ENCODE data around the gene LCP1. TPM values are rescaled to one million over a fixed set of nuclear protein-coding genes. Genes with fewer than 3 reads are reported as not detected.

LCP1 gene
- total RNA-seq, 2 donors from 2014 or later = 58.1 to 177 TPM

DNA sequence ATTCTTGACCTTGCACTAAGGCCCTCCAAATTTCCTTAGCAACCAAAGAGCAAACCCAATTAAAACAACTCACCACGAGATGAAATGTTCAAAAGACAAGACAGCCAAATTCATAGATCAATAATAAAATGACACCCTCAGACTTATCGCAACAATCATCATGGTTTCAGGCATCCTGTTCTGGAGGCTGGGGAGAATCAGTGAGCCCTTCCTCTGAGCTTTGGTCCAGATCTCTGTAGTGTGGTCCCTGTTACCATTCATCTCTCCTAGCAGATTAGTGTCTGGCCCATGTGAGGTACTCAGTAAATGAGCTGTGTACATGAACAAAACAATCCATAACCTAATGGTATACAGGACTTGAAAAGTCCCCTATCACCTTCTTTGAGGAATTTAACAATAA, 12.2 kb downstream of the LCP1 start:
- TF ChIP-seq, protein P1, sequence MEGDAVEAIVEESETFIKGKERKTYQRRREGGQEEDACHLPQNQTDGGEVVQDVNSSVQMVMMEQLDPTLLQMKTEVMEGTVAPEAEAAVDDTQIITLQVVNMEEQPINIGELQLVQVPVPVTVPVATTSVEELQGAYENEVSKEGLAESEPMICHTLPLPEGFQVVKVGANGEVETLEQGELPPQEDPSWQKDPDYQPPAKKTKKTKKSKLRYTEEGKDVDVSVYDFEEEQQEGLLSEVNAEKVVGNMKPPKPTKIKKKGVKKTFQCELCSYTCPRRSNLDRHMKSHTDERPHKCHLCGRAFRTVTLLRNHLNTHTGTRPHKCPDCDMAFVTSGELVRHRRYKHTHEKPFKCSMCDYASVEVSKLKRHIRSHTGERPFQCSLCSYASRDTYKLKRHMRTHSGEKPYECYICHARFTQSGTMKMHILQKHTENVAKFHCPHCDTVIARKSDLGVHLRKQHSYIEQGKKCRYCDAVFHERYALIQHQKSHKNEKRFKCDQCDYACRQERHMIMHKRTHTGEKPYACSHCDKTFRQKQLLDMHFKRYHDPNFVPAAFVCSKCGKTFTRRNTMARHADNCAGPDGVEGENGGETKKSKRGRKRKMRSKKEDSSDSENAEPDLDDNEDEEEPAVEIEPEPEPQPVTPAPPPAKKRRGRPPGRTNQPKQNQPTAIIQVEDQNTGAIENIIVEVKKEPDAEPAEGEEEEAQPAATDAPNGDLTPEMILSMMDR (IDR thresholded peaks at IDR 0.05) = no peak
- no peak for TF ChIP-seq POLR2AphosphoS5 (IDR thresholded peaks at IDR 0.05)
- no peak for TF ChIP-seq POLR2A (IDR thresholded peaks at IDR 0.05)
- H3K27me3 ChIP-seq (replicated peaks; ENCODE audit: insufficient read depth) = no peaks in the 10 kb centered on the region
- intact Hi-C loops (cut with DNase I) = no loop called here
- 85% methylated on average over 2 of the region's 2 CpGs for WGBS
- H3K36me3 ChIP-seq = no peaks in the 10 kb centered on the region
- H3K27ac ChIP-seq = peak overlapping the region in 1 of 2 donors; percentile 78
- H3K4me3 ChIP-seq = no peak overlapping the region
- no peak for DNase-seq (ENCODE audit: low spot score)
- no peaks in the 10 kb centered on the region for H3K9me3 ChIP-seq
- no peaks in the 10 kb centered on the region for H3K4me1 ChIP-seq (replicated peaks)

DNA sequence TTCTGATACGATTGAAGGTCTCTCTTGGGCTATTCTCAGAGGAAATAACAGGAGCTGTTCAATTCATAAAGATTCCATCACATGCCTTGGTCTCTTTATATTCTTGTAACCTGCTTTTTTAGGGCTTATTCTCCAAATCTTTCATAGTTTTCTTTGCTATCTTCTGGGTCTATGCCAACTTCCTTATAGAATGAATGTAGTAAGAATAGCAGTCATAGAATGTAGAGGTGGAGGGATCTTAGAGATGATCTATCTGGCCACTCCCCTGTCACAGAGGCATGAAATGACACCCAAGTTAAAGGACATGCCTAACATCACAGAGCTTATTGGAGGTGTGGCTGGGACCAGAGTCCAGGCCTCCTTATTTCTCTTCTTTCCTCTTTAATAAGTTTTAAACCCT, 13.2 kb downstream of the LCP1 start:
- peak overlapping the region in 1 of 2 donors; percentile 38 for H3K4me3 ChIP-seq
- TF ChIP-seq POLR2A (IDR thresholded peaks at IDR 0.05) (no peak), POLR2AphosphoS5 (IDR thresholded peaks at IDR 0.05) (no peak)
- TF ChIP-seq, protein P1 (IDR thresholded peaks at IDR 0.05) = no peak
- 20% methylated on average over 1 of the region's 1 CpG for WGBS
- peaks cover under 1% of the 10 kb centered on the region for H3K4me1 ChIP-seq (replicated peaks)
- no peaks in the 10 kb centered on the region for H3K36me3 ChIP-seq
- no peaks in the 10 kb centered on the region for H3K27me3 ChIP-seq (replicated peaks; ENCODE audit: insufficient read depth)
- peak overlapping the region; percentile 59 to 78 for H3K27ac ChIP-seq
- no peak for DNase-seq (ENCODE audit: low spot score)
- intact Hi-C loops (cut with DNase I) = no loop called here
- H3K9me3 ChIP-seq = no peaks in the 10 kb centered on the region

DNA sequence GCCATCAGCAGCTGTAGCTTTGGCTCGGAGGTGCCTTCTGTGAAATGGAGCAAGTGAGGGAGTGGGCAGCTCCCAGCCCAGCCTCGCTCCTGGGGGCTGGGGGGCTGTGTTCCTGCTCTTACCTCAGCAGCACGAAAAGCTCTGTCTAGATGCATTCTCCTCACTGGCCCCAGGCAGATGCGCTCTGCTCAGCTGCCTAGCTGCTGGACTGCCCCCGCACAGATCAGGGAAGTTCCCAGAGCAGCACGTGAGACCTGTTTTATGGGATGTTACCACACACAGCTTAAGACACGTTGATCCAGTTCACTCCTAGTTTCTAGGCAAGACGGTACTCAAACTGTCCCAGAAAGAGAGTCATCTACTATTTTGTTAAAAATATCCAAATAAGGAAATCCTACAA, 13.6 kb downstream of the LCP1 start:
- TF ChIP-seq POLR2AphosphoS5 (IDR thresholded peaks at IDR 0.05) (peak; percentile 89), POLR2A (IDR thresholded peaks at IDR 0.05) (peak; percentile 12)
- TF ChIP-seq, protein P1 (IDR thresholded peaks at IDR 0.05) = peak in 1 of 4 experiments; percentile 11
- Histone ChIP-seq H3K9me3 (no peaks in the 10 kb centered on the region), H3K27ac (peak overlapping the region; percentile 59 to 78), H3K36me3 (no peaks in the 10 kb centered on the region), H3K27me3 (replicated peaks; ENCODE audit: insufficient read depth) (no peaks in the 10 kb centered on the region), H3K4me3 (peak overlapping the region; percentile 15 to 38), H3K4me1 (replicated peaks) (peaks cover 4% of the 10 kb centered on the region)
- peak; percentile 84 for DNase-seq (ENCODE audit: low spot score)
- intact Hi-C loops (cut with DNase I) = no loop called here
- WGBS = 13% methylated on average over 8 of the region's 8 CpGs

DNA sequence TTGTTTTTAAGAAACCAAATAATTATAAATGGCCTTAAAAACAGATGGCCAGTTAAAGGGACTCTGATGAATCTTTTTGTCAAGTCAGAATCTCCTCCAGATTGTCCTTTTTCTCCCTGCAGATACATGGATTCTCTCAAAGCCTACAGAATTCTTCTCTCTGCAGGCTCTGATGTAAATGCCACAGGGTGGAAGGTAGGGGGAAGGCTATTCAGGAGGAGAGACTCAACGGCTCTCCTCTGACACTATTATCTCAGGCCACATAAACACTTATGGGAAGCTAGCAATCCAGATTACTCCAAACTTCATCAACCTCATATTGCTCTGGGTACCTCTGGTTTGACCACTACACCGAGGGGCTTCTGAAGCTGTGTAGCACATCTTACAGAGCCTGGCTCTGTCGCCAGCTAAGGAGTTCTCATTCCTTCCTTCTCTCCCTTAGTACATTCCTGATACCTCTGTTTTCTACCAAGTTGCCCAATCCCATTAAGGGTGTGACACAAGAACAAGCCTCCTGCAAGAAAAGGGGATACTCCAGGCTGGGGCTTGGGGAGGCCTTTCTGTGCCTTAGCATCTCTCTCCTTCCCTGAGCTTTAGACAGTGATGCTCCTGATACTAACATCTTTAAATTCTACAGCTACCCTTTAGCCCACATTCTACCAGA, 14.9 kb downstream of the LCP1 start:
- H3K27ac ChIP-seq = peak overlapping the region; percentile 19 to 78
- intact Hi-C loops (cut with DNase I) = no loop called here
- H3K27me3 ChIP-seq (replicated peaks; ENCODE audit: insufficient read depth) = no peaks in the 10 kb centered on the region
- peak overlapping the region in 1 of 2 donors; percentile 38 for H3K4me3 ChIP-seq
- DNase-seq (ENCODE audit: low spot score) = no peak
- WGBS = 70% methylated on average over 3 of the region's 3 CpGs
- H3K4me1 ChIP-seq (replicated peaks) = peaks cover 4% of the 10 kb centered on the region
- H3K36me3 ChIP-seq = no peaks in the 10 kb centered on the region
- TF ChIP-seq POLR2AphosphoS5 (IDR thresholded peaks at IDR 0.05) = no peak
- TF ChIP-seq POLR2A (IDR thresholded peaks at IDR 0.05) = no peak
- TF ChIP-seq, protein P1 (IDR thresholded peaks at IDR 0.05) = no peak
- H3K9me3 ChIP-seq = no peaks in the 10 kb centered on the region

GRCh38 chr13:46166224-46166584, 15.8 kb downstream of the LCP1 start:
- H3K27me3 ChIP-seq (replicated peaks; ENCODE audit: insufficient read depth) = no peaks in the 10 kb centered on the region
- H3K36me3 ChIP-seq = no peaks in the 10 kb centered on the region
- DNase-seq (ENCODE audit: low spot score) = no peak
- 33% methylated on average over 1 of the region's 1 CpG for WGBS
- peaks cover 4% of the 10 kb centered on the region for H3K4me1 ChIP-seq (replicated peaks)
- TF ChIP-seq, protein P1 (IDR thresholded peaks at IDR 0.05) = no peak
- TF ChIP-seq POLR2A (IDR thresholded peaks at IDR 0.05) = no peak
- no peak for TF ChIP-seq POLR2AphosphoS5 (IDR thresholded peaks at IDR 0.05)
- H3K9me3 ChIP-seq = no peaks in the 10 kb centered on the region
- intact Hi-C loops (cut with DNase I) = no loop called here
- peak overlapping the region; percentile 18 to 78 for H3K27ac ChIP-seq
- peak overlapping the region in 1 of 2 donors; percentile 1 for H3K4me3 ChIP-seq

All from prostate gland (tissue), 2 donors.